ENCODE data around the gene BSX.

BSX gene

DNA sequence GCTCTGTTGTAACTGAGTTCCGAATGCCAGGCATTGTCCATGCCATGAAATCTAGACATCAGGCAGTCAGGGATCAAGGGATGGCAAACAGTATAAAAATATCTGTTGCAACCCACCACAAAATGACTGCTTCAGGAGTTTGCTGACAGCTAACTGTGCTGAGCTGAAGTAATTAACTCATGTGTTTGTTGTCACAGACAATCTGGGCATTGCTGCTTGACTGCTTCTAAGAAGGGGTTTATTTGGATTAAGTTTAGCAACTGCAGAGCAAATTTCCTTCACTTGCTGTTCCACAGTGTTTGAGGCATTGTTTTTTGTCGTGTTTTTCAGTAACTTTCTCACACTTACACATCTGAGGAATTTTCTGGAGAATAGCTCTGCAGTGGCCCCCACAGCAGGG, 30.4 kb downstream of the BSX start:
- DNase-seq = no peak

DNA sequence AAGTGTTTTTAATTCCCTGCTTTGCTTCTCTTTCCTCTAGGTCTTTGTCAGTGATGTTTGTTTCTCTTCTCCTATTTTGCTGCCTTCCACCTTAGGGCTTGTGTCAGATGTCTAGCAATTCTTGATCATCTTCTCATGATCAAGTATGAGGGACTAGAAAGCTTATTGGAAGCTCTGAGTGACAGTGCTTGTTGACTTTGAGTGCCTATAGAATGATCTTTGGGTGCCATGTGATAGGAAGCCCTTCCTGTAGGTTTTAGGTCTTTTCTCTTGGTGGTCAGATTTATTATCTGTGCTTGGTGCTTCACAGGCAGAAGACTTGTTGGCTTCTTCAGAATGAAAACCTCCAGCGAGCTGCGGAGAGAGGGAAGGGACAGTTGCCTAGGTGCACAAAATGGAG, 43.1 kb downstream of the BSX start:
- no peak for DNase-seq

DNA sequence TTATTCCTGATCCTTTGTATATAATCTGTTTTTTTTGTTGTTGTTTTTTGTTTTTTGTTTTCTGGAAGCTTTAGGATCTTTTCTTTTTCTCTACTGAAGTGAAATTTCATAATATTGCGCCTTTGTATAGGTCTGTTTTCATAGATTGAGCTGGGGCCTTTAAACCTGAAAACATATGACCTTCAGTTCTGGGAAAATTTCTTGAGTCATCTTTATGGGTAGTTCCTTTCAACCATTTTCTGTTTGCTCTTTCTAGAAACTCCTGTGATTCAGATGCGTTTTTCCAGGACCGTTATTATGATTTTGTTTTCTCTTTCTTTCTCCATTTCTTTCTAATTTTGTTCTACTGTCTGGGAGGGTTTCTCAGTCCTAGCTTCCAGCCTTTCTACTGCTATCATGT, 43.7 kb downstream of the BSX start:
- DNase-seq = no peak

DNA sequence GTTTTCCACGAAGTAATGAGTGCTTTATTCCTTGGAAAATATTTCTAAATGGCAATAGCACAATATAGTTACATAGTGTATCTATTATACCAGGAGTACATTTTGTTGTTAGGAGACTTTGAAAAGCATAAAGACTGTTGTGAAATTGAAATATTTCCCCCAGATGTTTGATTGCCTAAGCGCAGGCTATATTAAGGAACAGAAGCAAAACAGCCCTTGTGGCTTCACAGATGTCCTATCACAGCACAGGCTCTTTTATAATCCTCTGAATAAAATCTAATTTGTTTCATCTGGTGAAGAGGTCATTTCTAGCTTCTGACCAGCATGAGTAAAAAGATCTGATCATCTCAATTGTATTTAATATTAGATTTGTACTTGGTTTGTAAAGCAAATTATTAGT, 48.2 kb downstream of the BSX start:
- no peak for DNase-seq

DNA sequence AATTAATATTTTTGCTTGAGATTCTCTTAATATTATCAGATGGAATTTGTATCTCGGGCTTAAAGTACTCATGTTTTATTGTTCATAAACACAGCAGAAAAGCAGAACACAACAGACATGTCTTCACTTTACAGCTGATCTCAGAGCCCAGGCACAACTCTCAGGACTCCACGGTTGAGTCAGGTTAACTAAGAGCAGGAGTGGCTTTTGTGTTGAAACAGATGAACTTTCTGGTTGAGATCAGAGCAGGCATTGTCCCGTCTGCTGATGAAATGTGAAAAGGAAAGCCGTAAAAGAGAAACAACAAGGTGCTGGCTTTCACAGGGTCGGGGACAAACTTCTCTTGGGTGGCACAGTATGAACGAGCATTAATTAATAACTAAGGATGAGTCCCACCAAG, 50.1 kb downstream of the BSX start:
- DNase-seq = no peak

Data from NCI-H146 (cell line).